GM19023 (cell line): ENCODE measurements around the gene STRN.
"Not testable (repeated sequence)": the region's sequence is repeated elsewhere in the genome, so short reads cannot be mapped to it uniquely, and the experiment has no call there.

Experiments used
- ATAC-seq: cut with Tn5 transposase; IDR thresholded peaks from one replicate; pipeline ENCODE4 v1.9.1; 2021; ENCODE audit warnings: mild to moderate bottlenecking, moderate library complexity; ENCODE audit not compliant: unreplicated experiment

STRN gene

GRCh38 chr2:36912695-36913094 is 53.6 kb downstream of the STRN start:
- no peak for ATAC-seq

DNA sequence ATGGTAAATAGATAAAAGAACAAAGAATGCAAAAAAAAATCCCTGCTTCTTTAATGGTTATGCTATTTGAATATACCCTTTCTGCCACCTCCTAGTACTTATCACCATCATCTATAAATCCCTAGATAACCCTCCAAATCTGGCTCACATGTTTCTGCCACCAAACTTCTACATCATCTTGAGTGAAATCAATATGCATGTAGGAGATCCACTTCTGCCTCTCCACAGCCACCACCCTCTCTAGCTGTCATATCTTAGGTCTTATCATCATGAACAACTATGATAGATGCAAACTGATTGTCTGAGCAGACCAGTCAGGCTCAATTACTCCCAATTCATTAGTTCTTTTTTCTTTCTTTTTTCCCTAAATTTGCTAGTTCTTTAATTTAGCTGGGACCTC is 55.3 kb downstream of the STRN start:
- ATAC-seq: no peak

DNA sequence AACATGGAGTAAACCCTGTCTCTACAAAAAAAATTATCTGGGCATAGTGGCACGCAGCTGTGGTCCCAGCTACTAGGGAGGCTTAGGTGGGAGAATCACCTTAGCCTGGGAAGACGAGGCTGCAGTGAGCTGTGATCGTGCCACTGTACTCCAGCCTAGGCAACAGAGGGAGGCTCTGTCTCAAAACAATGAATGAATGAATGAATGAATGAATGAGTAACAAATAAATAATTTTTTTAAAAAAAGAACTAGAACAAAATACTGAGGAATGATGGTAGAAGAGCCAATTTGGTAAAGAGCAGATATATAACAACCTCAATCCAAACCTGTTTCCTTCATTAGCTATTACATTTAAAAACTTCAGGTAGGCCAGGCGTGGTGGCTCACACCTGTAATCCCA is 60.1 kb downstream of the STRN start:
- ATAC-seq: no peak

DNA sequence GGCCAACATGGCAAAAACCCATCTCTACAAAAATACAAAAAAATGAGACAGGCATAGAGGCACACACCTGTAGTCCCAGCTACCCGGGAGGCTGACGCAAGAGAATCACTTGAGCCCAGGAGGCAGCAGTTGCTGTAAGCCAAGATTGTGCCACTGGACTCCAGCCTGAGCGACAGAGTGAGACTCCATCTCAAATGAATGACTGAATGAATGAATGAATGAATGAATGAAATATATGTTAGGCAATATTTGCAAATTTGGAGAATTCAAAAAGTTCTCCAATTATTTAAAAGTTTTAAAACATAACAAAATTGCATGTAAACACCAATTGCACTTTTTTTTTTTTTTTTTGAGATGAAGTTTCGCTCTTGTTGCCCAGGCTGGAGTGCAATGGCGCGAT is 61.7 kb downstream of the STRN start:
- ATAC-seq: no peak

DNA sequence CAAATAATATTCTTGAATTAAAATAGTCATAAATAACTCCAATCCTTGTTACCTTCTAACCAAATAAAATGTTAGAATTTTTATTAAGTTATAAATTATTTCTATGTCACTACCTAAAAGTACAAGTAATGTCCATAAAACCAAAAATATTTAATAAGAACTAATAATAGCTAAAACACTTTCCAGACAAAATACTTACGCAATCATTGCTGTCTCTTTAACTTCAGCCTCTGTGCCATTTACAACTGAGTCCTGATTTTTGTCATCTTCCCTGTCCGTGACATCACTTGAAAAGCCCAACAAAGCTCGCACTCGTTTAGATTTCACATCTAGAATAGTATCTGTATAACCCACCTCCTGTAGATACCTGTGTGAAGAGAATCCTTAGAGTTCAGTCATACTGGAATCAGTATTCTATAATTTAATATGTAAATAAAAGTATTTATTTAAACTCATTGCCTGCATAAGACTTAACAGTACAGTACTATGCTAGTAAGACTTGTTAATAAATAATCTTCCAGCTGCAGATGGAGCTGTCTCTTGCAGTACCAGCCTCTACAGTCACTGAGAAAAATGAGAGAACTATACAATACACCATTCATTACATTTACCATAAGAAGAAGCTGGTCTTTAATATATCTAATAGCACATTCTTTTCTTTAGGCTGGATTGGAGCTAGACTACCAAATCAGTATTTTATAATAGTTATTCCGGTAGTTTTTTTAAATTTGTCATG is 63.8 kb downstream of the STRN start:
- no peak for ATAC-seq

DNA sequence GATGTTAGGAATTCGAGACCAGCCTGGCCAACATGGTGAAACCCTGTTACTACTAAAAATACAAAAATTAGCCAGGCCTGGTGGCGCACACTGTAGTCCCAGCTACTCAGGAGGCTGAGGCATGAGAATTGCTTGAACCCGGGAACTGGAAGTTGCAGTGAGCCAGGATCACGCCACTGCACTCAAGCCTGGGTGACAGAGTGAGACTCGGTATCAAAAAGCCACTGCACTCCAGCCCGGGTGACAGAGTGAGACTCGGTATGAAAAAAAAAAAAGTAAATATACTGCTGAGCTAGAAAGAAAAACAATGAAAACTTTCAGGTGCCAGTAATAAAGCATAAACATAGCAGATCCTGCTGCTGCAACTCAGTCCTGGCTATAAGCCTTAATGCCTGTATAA is 73.5 kb downstream of the STRN start:
- ATAC-seq: no peak

GRCh38 chr2:36889795-36890194 is 76.5 kb downstream of the STRN start:
- ATAC-seq: no peak

DNA sequence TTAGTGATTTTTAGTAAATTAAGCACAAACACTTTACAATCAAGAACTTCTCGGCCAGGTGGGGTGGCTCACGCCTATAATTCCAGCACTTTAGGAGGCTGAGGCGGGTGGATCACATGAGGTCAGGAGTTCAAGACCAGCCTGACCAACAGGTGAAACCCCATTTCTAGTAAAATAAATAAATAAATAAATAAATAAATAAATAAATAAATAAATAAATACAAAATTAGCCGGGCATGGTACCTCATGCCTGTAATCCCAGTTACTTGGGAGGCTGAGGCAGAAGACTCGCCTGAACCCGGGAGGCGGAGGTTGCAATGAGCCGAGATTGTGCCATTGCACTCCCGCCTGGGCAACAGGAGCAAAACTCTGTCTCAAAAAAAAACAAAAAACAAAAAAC is 79.2 kb downstream of the STRN start:
- not testable (repeated sequence) for ATAC-seq

DNA sequence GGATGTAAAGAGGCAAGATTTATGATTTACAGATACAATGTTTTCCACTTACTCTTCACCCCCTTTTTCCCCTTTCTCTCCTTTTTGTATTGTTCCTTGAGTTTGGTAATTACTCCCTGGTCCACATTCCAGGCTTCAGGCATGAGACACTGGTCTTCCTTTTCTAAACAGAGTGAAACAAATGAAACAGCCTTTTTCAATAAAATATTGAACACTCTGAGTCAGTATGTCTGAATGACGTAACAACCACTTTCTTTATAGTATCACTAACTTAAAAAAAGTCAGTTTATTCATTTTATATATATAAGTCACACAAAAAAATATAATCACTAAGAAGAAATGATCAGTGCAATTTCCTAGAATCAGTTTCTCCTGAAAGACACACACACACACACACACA is 79.7 kb downstream of the STRN start:
- ATAC-seq: no peak

DNA sequence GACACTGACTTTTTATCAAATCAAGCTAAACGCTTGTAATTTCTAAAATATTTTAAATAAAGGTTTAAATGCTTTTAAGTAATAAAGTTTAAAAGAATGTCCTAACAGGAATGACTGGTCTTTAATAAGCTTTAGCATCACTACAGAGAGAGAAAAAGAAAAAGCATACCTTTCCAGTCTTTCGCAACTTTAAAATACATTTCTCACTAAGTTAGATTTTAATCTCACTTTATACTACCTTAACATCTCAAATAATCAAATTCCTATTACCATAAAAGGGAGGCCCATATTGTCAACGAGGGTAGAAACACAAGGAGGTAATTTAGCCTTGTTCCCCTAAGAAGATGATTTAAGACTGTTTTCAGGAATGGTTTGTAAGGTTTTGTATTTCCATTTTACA is 80.7 kb downstream of the STRN start:
- ATAC-seq: no peak

GRCh38 chr2:36882532-36882931 is 83.8 kb downstream of the STRN start:
- ATAC-seq: no peak

- ATAC-seq: no peak
These were observed 84.5 kb downstream of the STRN start for GRCh38 chr2:36881816-36882215.

GRCh38 chr2:36878429-36878828 is 87.9 kb downstream of the STRN start:
- no peak for ATAC-seq

- no peak for ATAC-seq
These were observed 95.1 kb downstream of the STRN start for GRCh38 chr2:36871068-36871707.

GRCh38 chr2:36869606-36870005 is 96.7 kb downstream of the STRN start:
- ATAC-seq: no peak

DNA sequence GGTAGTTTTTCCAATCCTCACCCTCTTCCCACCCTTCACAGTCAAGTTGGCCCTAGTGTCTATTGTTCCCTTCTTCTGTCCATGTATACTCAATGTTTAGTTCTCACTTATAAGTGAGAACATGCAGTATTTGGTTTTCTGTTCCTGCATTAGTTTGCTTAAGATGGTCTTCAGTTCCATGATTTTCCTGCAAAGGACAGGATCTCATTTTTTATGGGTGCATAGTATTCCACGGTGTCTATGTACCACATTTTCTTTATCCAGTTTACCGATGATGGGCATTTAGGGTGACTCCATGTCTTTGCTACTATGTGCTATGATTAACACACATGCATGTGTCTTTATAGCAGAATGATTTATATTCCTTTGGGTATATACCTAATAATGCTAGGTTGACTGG is 104.4 kb downstream of the STRN start:
- ATAC-seq: no peak

DNA sequence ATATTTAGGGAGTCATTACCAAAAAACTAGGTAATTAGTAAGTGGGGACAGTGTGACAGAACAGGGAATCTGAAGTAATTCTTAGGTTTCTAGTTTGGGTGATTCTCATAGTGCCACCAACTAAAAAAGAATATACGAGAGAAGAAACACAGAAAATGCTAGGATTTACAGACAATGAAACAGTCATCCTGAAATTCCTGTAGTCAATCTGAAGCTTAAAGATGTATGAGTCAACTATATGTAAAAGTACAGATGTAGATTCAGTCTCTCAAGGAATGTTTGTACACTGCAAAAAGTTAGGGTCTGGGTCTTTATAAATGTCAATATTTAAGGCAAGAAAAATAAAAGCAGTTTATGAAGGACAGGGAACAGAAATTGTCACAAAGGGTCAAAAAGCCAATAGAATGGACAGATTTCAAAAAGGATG is 107.0 kb downstream of the STRN start:
- ATAC-seq: no peak

DNA sequence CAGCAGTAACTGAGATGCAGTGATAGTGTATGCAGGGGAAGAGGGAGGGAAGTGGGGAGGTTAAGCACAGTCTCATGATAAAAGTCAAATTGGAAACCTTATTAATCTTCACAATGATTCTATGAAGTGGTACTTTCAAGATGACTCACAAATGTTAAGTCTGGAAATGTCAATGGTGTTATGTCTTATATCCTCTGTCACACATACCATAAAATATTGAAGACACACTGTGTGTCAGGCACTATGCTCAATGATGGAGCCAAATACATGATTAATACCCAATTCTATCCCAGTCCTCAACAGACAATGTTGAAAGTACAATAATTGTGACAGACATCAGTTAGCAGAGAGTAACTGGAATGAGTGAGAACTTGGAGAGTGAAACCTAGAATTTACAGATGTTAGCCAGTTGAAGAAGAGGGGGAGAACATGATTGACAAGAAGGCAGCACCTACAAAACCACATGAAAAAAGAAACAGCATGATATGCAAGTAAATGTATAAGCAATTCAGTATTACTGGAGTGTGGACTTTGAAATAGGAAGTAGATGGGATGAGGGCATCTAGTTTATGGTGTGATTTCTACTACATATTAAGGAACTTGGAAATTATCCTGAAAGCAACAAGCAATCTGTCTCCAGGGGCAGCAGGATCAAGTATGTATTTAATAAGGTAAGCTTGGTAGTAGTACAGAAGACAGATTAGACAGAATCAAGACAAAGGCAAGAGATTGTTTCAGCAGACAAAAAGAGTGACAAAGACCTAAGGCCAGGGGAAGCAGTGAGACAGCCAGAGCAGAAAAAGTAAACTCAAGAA is 107.6 kb downstream of the STRN start:
- ATAC-seq: no peak

DNA sequence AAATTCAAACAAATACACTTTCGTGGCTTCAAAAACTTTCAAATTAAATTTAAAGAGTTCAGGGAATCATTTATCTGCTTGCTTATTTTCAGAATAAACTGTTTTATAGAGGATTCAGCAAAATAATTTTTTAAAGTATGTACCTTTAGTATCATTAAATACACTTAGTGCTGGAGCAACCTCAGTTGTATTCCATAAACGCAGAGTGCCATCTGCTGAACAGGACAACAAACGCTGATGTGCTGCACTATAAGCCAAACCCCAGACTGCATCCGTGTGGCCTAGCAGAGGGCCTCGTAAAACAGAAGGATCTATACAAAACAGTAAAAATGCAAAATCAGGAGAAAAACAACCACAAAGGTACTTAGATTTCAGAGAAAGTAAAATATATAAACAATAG is 108.6 kb downstream of the STRN start:
- no peak for ATAC-seq

GRCh38 chr2:36855429-36855828 is 110.9 kb downstream of the STRN start:
- no peak for ATAC-seq

GRCh38 chr2:36854241-36854640 is 112.1 kb downstream of the STRN start:
- no peak for ATAC-seq

DNA sequence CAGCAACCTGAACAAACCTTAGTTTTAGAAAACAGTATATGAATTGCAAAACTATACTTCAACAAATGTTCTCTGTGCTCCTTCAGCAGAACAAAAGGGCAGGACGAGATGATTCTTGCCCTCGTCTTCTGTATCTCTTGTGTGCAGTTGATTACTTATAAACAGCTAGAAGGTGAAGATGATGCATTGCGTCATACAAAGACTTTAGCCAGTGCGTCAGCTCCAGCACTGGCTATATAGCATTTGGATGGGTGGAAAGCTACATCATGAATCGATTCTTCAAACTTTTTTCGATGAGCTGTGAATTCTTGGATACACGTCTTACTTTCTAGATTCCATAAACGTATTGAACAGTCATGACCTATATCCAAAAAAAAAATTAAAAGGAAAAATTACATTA is 117.1 kb downstream of the STRN start:
- ATAC-seq: no peak
